KMS-11 (cell line): Measurements from ENCODE around the gene DDX60.

Source experiments
- H2AFZ ChIP-seq: fragments of 200-600 bp; sonication (generic); 2 replicates; pipeline ENCODE4 v1.6.1; 2016; ENCODE audit warnings: antibody characterized with exemption, mixed run types, low read depth
- H3K27ac ChIP-seq: fragments of 200-600 bp; sonication (generic); 2 replicates; pipeline ENCODE4 v1.6.1; 2016; ENCODE audit warnings: mild to moderate bottlenecking, mixed run types
- H3K27me3 ChIP-seq: fragments of 200-600 bp; sonication (generic); 2 replicates; pipeline ENCODE4 v1.6.1; 2017; ENCODE audit warnings: mild to moderate bottlenecking, low read depth, mixed run types, moderate library complexity; ENCODE audit not compliant: insufficient read depth
- H3K36me3 ChIP-seq: fragments of 200-600 bp; sonication (generic); 2 replicates; pipeline ENCODE4 v1.6.1; 2017; ENCODE audit warnings: mild to moderate bottlenecking, mixed run types; ENCODE audit not compliant: insufficient read depth
- H3K4me1 ChIP-seq: fragments of 200-600 bp; sonication (generic); 2 replicates; pipeline ENCODE4 v1.6.1; 2016; ENCODE audit warnings: mild to moderate bottlenecking, low read depth, mixed run types; ENCODE audit not compliant: poor library complexity, severe bottlenecking
- H3K4me2 ChIP-seq: fragments of 200-600 bp; sonication (generic); 2 replicates; pipeline ENCODE4 v1.7.0; 2016; ENCODE audit warnings: mild to moderate bottlenecking, mixed run types
- H3K4me3 ChIP-seq: fragments of 200-600 bp; sonication (generic); IDR thresholded peaks from 2 replicates; pipeline ENCODE4 v1.6.1; 2017; ENCODE audit warnings: low read depth, low read length, mixed read lengths; ENCODE audit not compliant: insufficient read depth
- H3K79me2 ChIP-seq: fragments of 200-600 bp; sonication (generic); 2 replicates; pipeline ENCODE4 v1.6.1; 2016; ENCODE audit warnings: low read depth, mixed run types; ENCODE audit not compliant: insufficient read depth
- H3K9ac ChIP-seq: fragments of 200-600 bp; sonication (generic); 2 replicates; pipeline ENCODE4 v1.6.1; 2016; ENCODE audit warnings: mild to moderate bottlenecking, mixed run types
- H4K20me1 ChIP-seq: fragments of 200-600 bp; sonication (generic); 2 replicates; pipeline ENCODE4 v1.6.1; 2016; ENCODE audit warnings: mild to moderate bottlenecking, mixed run types; ENCODE audit not compliant: insufficient read depth
- CTCF ChIP-seq: fragments of 200-600 bp; sonication (generic); conservative IDR thresholded peaks from 2 replicates; pipeline ENCODE4 v1.6.1; 2017; ENCODE audit warnings: low read depth, mild to moderate bottlenecking, antibody characterized with exemption, low read length, moderate library complexity, mixed read lengths

Gene DDX60

GRCh38 chr4:168177546-168178149, 140.9 kb downstream of the DDX60 start:
- Histone ChIP-seq H3K4me3 (no peak overlapping the region), H3K9ac (no peak overlapping the region), H2AFZ (no peak overlapping the region), H3K4me2 (no peak overlapping the region), H3K27me3 (no peaks in the 10 kb centered on the region), H4K20me1 (no peaks in the 10 kb centered on the region), H3K27ac (no peak overlapping the region), H3K79me2 (no peaks in the 10 kb centered on the region), H3K4me1 (no peaks in the 10 kb centered on the region), H3K36me3 (no peaks in the 10 kb centered on the region)
- no peak for TF ChIP-seq CTCF

- Histone ChIP-seq H3K36me3 (no peaks in the 10 kb centered on the region), H3K4me2 (no peak overlapping the region), H3K27me3 (no peaks in the 10 kb centered on the region), H2AFZ (no peak overlapping the region), H3K27ac (no peak overlapping the region), H3K9ac (no peak overlapping the region), H3K79me2 (no peaks in the 10 kb centered on the region), H3K4me3 (no peak overlapping the region), H4K20me1 (no peaks in the 10 kb centered on the region), H3K4me1 (no peaks in the 10 kb centered on the region)
- TF ChIP-seq CTCF = no peak
These were observed 144.2 kb downstream of the DDX60 start for GRCh38 chr4:168174308-168174707.

GRCh38 chr4:168167714-168168284, 150.8 kb downstream of the DDX60 start:
- H3K4me1 ChIP-seq = no peaks in the 10 kb centered on the region
- no peak overlapping the region for H2AFZ ChIP-seq
- H3K27ac ChIP-seq = no peak overlapping the region
- no peaks in the 10 kb centered on the region for H4K20me1 ChIP-seq
- H3K9ac ChIP-seq = no peak overlapping the region
- TF ChIP-seq CTCF = no peak
- H3K36me3 ChIP-seq = no peaks in the 10 kb centered on the region
- no peak overlapping the region for H3K4me3 ChIP-seq
- no peaks in the 10 kb centered on the region for H3K27me3 ChIP-seq
- H3K79me2 ChIP-seq = no peaks in the 10 kb centered on the region
- no peak overlapping the region for H3K4me2 ChIP-seq
